ENCODE data around the gene SLC10A3.
"Not testable (repeated sequence)": the region's sequence is repeated elsewhere in the genome, so short reads cannot be mapped to it uniquely, and the experiment has no call there.

DNA sequence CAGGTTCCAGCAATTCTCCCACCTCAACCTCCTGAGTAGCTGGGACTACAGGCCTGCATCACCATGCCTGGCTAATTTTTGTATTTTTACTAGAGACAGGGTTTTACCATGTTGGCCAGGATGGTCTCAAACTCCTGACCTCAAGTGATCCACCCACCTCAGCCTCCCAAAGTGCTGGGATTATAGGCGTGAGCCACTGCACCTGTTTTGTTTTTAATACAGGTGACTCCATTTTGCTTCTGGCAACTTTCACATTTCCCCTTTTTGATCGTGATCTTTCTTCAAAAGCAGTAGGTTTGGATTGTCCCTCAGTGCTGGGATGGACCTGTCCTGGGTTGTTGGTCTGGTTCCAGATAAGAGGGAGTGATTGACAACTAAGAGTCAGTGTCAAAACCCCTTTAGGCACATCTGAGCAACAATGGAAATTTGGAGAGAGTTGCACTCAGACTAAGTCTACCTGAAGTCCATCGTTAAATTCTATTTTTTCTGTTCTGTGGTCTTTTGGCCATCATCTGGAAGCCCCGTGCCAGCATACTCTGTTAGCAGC lies 6.2 kb upstream of the SLC10A3 start:
- TF ChIP-seq, protein P1, sequence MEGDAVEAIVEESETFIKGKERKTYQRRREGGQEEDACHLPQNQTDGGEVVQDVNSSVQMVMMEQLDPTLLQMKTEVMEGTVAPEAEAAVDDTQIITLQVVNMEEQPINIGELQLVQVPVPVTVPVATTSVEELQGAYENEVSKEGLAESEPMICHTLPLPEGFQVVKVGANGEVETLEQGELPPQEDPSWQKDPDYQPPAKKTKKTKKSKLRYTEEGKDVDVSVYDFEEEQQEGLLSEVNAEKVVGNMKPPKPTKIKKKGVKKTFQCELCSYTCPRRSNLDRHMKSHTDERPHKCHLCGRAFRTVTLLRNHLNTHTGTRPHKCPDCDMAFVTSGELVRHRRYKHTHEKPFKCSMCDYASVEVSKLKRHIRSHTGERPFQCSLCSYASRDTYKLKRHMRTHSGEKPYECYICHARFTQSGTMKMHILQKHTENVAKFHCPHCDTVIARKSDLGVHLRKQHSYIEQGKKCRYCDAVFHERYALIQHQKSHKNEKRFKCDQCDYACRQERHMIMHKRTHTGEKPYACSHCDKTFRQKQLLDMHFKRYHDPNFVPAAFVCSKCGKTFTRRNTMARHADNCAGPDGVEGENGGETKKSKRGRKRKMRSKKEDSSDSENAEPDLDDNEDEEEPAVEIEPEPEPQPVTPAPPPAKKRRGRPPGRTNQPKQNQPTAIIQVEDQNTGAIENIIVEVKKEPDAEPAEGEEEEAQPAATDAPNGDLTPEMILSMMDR (IDR thresholded peaks at IDR 0.05): not testable (repeated sequence)
- TF ChIP-seq POLR2A (IDR thresholded peaks at IDR 0.05): not testable (repeated sequence)

All from heart left ventricle (tissue), 13 donors.